ENCODE data around the gene LLGL1.

The LLGL1 gene

GRCh38 chr17:18260332-18261145 lies 35.1 kb downstream of the LLGL1 start, which contains the start of gene MIEF2:
TSS of gene MIEF2 (plus strand) at chr17:18260662. CDS start at chr17:18262721, 2,059 bp downstream.
- in situ Hi-C loops (cut with MboI; ENCODE audit: low pct_unique_long_range_greater_than_20kb, low sequenced_read_pairs) = no loop called here
- peak; percentile 96 for DNase-seq

GRCh38 chr17:18261146-18261515 lies 35.7 kb downstream of the LLGL1 start:
- DNase-seq = no peak
- in situ Hi-C loops (cut with MboI; ENCODE audit: low pct_unique_long_range_greater_than_20kb, low sequenced_read_pairs) = no loop called here

- no peak for DNase-seq
- in situ Hi-C loops (cut with MboI; ENCODE audit: low pct_unique_long_range_greater_than_20kb, low sequenced_read_pairs) = no loop called here
Measured at GRCh38 chr17:18261659-18262058, 36.2 kb downstream of the LLGL1 start.

GRCh38 chr17:18262111-18262510 lies 36.7 kb downstream of the LLGL1 start:
- DNase-seq = no peak
- in situ Hi-C loops (cut with MboI; ENCODE audit: low pct_unique_long_range_greater_than_20kb, low sequenced_read_pairs) = no loop called here

GRCh38 chr17:18262641-18263040 lies 37.2 kb downstream of the LLGL1 start:
- in situ Hi-C loops (cut with MboI; ENCODE audit: low pct_unique_long_range_greater_than_20kb, low sequenced_read_pairs) = no loop called here
- no peak for DNase-seq

GRCh38 chr17:18263885-18264682 lies 38.6 kb downstream of the LLGL1 start:
- DNase-seq = no peak
- in situ Hi-C loops (cut with MboI; ENCODE audit: low pct_unique_long_range_greater_than_20kb, low sequenced_read_pairs) = no loop called here

- in situ Hi-C loops (cut with MboI; ENCODE audit: low pct_unique_long_range_greater_than_20kb, low sequenced_read_pairs) = no loop called here
- DNase-seq = no peak
Measured at GRCh38 chr17:18267366-18267765, 41.9 kb downstream of the LLGL1 start.

- in situ Hi-C loops (cut with MboI; ENCODE audit: low pct_unique_long_range_greater_than_20kb, low sequenced_read_pairs) = no loop called here
- no peak for DNase-seq
Measured at GRCh38 chr17:18267927-18268711, 42.7 kb downstream of the LLGL1 start.

- in situ Hi-C loops (cut with MboI; ENCODE audit: low pct_unique_long_range_greater_than_20kb, low sequenced_read_pairs) = loop anchor here (10.0 kb wide), 1 partner anchor 55 kb away; no protein-coding TSS in a partner anchor
- no peak for DNase-seq
Measured at GRCh38 chr17:18270046-18270931, 44.9 kb downstream of the LLGL1 start.

- no peak for DNase-seq
- in situ Hi-C loops (cut with MboI; ENCODE audit: low pct_unique_long_range_greater_than_20kb, low sequenced_read_pairs) = loop anchor here (10.0 kb wide), 1 partner anchor 62 kb away; no protein-coding TSS in a partner anchor
Measured at GRCh38 chr17:18277076-18277475, 51.6 kb downstream of the LLGL1 start.

GRCh38 chr17:18278867-18279266 lies 53.4 kb downstream of the LLGL1 start:
- DNase-seq = no peak
- in situ Hi-C loops (cut with MboI; ENCODE audit: low pct_unique_long_range_greater_than_20kb, low sequenced_read_pairs) = loop anchor here (10.0 kb wide), 1 partner anchor 64 kb away; no protein-coding TSS in a partner anchor

- DNase-seq = no peak
- in situ Hi-C loops (cut with MboI; ENCODE audit: low pct_unique_long_range_greater_than_20kb, low sequenced_read_pairs) = no loop called here
Measured at GRCh38 chr17:18280249-18280648, 54.8 kb downstream of the LLGL1 start.

GRCh38 chr17:18280766-18281371 lies 55.4 kb downstream of the LLGL1 start:
- in situ Hi-C loops (cut with MboI; ENCODE audit: low pct_unique_long_range_greater_than_20kb, low sequenced_read_pairs) = no loop called here
- no peak for DNase-seq

- in situ Hi-C loops (cut with MboI; ENCODE audit: low pct_unique_long_range_greater_than_20kb, low sequenced_read_pairs) = no loop called here
- no peak for DNase-seq
Measured at GRCh38 chr17:18281788-18282187, 56.4 kb downstream of the LLGL1 start.

- in situ Hi-C loops (cut with MboI; ENCODE audit: low pct_unique_long_range_greater_than_20kb, low sequenced_read_pairs) = no loop called here
- DNase-seq = no peak
Measured at GRCh38 chr17:18285296-18285695, 59.9 kb downstream of the LLGL1 start.

- in situ Hi-C loops (cut with MboI; ENCODE audit: low pct_unique_long_range_greater_than_20kb, low sequenced_read_pairs) = no loop called here
Measured at GRCh38 chr17:18291718-18292540, 66.5 kb downstream of the LLGL1 start.

More at GRCh38 chr17:18291718-18292540, 66.5 kb downstream of the LLGL1 start:
- no peak for DNase-seq
